HAP-1 (cell line): Measurements from ENCODE around the gene ZC3H4.
"Not testable (repeated sequence)": the region's sequence is repeated elsewhere in the genome, so short reads cannot be mapped to it uniquely, and the experiment has no call there.

Experiments used
- DNase-seq, 2 experiments: peaks; one replicate each; pipeline ENCODE4 v3.0.0-alpha.2; 2016 to 2020; ENCODE audit warnings: low spot score in 2 of 2
- H3K27me3 ChIP-seq: fragments of 250-450 bp; sonication (Bioruptor Pico); 2 replicates; pipeline ENCODE4 v1.5.1; 2020; ENCODE audit warnings: low read depth, mild to moderate bottlenecking, moderate library complexity
- H3K36me3 ChIP-seq: fragments of 250-450 bp; sonication (Bioruptor Pico); replicated peaks from 2 replicates; pipeline ENCODE4 v1.5.1; 2020; ENCODE audit warnings: mild to moderate bottlenecking
- H3K4me1 ChIP-seq: fragments of 250-450 bp; sonication (Bioruptor Pico); 2 replicates; pipeline ENCODE4 v1.5.1; 2020; ENCODE audit warnings: mild to moderate bottlenecking
- H3K4me3 ChIP-seq: fragments of 250-450 bp; sonication (Bioruptor Pico); 2 replicates; pipeline ENCODE4 v1.5.1; 2020; ENCODE audit warnings: mild to moderate bottlenecking, moderate library complexity
- H3K9me3 ChIP-seq: fragments of 250-450 bp; sonication (Bioruptor Pico); 2 replicates; pipeline ENCODE4 v1.5.1; 2020; ENCODE audit warnings: mild to moderate bottlenecking, moderate library complexity
- in situ Hi-C: fragments of 300-500 bp; cut with MboI; formaldehyde crosslinking; loops from 3 replicates; pipeline ENCODE4 v1.14.3; 2020; ENCODE audit warnings: low sequenced_read_pairs, inconsistent platforms, mixed read lengths

ZC3H4 gene

GRCh38 chr19:47145639-47146486, 32.3 kb upstream of the ZC3H4 start:
- in situ Hi-C loops, result loop anchor here (5.0 kb wide), 1 partner anchor 101 kb away; no protein-coding TSS in a partner anchor
- H3K36me3 ChIP-seq, result peaks cover 95% of the 10 kb centered on the region
- no peak for DNase-seq

DNA sequence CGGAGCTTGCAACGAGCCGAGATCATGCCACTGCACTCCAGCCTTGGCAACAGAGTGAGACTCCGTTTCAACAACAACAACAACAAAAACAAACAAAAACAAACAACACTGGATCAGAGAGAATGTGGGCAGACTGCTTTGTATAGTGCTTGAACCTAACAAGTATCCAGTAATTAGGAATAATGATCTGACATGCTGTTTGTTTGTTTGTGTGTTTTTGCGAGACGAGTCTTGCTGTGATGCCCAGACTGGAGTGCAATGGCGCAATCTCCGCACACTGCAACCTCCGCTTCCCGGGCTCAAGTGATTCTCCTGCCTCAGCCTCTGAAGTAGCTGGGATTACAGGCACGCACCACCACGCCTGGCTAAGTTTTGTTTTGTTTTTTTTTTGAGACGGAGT, 31.1 kb upstream of the ZC3H4 start:
- peaks cover 85% of the 10 kb centered on the region for H3K36me3 ChIP-seq
- no peak for DNase-seq
- H3K27me3 ChIP-seq, result no peaks in the 10 kb centered on the region
- in situ Hi-C loops, result loop anchor here (5.0 kb wide), 1 partner anchor 103 kb away; no protein-coding TSS in a partner anchor
- peaks cover 12% of the 10 kb centered on the region for H3K4me1 ChIP-seq
- no peaks in the 10 kb centered on the region for H3K9me3 ChIP-seq
- no peak overlapping the region for H3K4me3 ChIP-seq

More at GRCh38 chr19:47145639-47146486, 32.3 kb upstream of the ZC3H4 start:
- no peaks in the 10 kb centered on the region for H3K9me3 ChIP-seq
- H3K4me1 ChIP-seq, result peaks cover 9% of the 10 kb centered on the region
- H3K4me3 ChIP-seq, result no peak overlapping the region
- H3K27me3 ChIP-seq, result no peaks in the 10 kb centered on the region

DNA sequence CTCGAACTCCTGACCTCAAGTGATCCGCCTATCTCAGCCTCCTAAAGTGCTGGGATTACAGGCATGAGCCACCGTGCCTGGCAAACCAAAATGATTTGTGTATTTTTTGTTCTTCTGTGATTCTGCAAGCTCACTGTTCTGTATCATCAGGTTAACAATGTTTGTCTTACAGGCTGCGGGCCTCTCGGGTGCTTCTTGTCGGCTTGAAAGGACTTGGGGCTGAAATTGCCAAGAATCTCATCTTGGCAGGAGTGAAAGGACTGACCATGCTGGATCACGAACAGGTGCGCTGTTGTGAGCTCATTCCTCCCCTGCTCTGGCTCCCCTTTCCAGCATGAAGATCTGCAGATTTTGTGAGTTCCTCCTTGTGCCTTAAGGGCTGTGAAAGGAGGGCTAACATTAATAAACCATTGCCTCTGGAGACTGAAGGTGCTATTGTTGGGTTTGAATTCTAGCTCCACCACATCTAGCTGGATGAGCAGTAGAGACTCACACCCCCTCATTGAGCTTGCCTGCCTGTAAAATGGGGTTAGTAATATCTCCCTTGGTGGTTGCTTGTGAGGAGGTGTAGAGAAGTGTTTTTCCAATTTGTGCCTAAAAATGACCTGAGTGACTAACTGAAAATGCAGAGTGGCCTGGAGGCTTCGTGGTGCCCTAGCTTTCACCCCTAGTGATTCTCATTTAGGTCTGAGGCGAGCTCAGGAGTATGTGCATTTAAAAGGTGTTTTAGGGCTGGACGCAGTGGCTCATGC, 29.9 kb upstream of the ZC3H4 start:
- DNase-seq, result no peak
- H3K9me3 ChIP-seq, result no peaks in the 10 kb centered on the region
- H3K4me1 ChIP-seq, result peaks cover 12% of the 10 kb centered on the region
- no peaks in the 10 kb centered on the region for H3K27me3 ChIP-seq
- in situ Hi-C loops, result no loop called here
- H3K4me3 ChIP-seq, result no peak overlapping the region
- H3K36me3 ChIP-seq, result peaks cover 80% of the 10 kb centered on the region

- Histone ChIP-seq H3K27me3 (no peaks in the 10 kb centered on the region), H3K9me3 (no peaks in the 10 kb centered on the region), H3K4me3 (no peak overlapping the region), H3K36me3 (peaks cover 77% of the 10 kb centered on the region), H3K4me1 (peaks cover 12% of the 10 kb centered on the region)
- in situ Hi-C loops, result no loop called here
- no peak for DNase-seq
These were observed 29.2 kb upstream of the ZC3H4 start for GRCh38 chr19:47142779-47143178.

GRCh38 chr19:47141695-47142094, 28.1 kb upstream of the ZC3H4 start:
- Histone ChIP-seq H3K27me3 (no peaks in the 10 kb centered on the region), H3K4me3 (no peak overlapping the region), H3K4me1 (peaks cover 12% of the 10 kb centered on the region), H3K9me3 (no peaks in the 10 kb centered on the region), H3K36me3 (peaks cover 70% of the 10 kb centered on the region)
- DNase-seq, result no peak
- in situ Hi-C loops, result no loop called here

GRCh38 chr19:47141252-47141651, 27.7 kb upstream of the ZC3H4 start:
- in situ Hi-C loops, H3K27me3 ChIP-seq, H3K9me3 ChIP-seq, H3K4me3 ChIP-seq: not testable (repeated sequence)
- peaks cover 12% of the 10 kb centered on the region for H3K4me1 ChIP-seq
- DNase-seq, result peak; percentile 64 to 71
- peaks cover 66% of the 10 kb centered on the region for H3K36me3 ChIP-seq

DNA sequence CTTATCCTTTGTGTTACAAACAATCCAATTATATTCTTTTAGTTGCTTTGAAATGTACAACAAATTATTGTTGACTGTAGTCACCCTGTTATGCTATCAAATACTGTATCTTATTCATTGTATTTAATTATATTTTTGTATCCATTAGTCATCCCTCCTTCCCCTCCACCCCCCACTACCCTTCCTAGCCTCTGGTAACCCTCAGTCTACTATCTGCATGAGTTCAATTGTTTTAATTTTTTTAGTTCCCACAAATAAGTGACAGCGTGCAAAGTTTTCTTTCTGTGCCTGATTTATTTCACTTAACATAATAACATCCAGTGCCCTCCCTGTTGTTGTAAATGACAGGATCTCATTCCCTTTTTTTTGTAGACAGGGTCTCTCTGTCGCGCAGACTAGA, 21.6 kb upstream of the ZC3H4 start:
- in situ Hi-C loops, result no loop called here
- no peaks in the 10 kb centered on the region for H3K27me3 ChIP-seq
- H3K4me1 ChIP-seq, result peaks cover 28% of the 10 kb centered on the region
- DNase-seq, result no peak
- peaks cover 42% of the 10 kb centered on the region for H3K36me3 ChIP-seq
- H3K9me3 ChIP-seq, result peaks cover 3% of the 10 kb centered on the region
- no peak overlapping the region for H3K4me3 ChIP-seq

DNA sequence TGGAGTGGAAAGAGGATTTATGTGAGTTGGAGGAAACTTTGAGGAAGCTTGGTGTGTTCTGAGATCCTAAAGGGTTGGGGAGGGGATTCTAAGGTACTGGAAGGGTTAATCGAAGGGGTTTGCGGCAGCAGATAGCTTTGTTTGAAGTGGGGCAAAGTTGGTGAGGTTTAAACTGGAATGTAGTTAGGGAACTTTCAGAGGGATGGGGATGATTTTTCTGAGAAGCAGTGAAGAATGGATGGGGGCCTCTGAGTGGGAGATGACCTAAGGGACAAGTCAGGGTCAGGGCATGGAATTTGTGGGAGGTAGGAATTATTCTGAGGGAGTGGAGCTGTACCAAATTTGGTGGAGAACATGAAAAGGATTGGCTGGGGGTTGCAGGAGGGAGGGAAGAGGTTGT, 21.0 kb upstream of the ZC3H4 start:
- Histone ChIP-seq H3K4me3 (0 out of 2 replicates have a peak overlapping the region, but pooled peaks have one; percentile 0), H3K9me3 (peaks cover 7% of the 10 kb centered on the region), H3K4me1 (peaks cover 28% of the 10 kb centered on the region), H3K36me3 (peaks cover 42% of the 10 kb centered on the region), H3K27me3 (no peaks in the 10 kb centered on the region)
- DNase-seq, result no peak
- in situ Hi-C loops, result no loop called here

DNA sequence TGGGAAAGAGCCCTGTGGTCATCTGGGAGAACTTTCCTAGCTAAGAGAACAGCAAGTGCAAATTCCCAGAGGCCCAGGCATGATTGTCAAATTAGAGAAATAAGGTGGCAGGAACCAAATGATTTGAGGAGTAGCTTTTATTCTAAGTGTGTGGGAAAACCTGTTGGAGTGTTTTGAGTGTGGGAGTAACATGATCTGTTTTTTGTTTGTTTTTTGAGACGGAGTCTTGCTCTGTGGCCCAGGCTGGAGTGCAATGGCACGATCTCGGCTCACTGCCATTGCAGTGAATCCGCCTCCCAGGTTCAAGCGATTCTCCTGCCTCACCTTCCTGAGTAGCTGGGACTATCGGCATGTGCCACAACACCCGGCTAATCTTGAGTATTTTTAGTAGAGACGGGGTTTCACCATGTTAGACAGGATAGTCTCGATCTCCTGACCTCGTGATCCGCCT, 19.5 kb upstream of the ZC3H4 start:
- no peaks in the 10 kb centered on the region for H3K27me3 ChIP-seq
- DNase-seq, result no peak
- H3K4me3 ChIP-seq, result peak overlapping the region; percentile 95
- in situ Hi-C loops, result no loop called here
- peaks cover 35% of the 10 kb centered on the region for H3K36me3 ChIP-seq
- H3K4me1 ChIP-seq, result peaks cover 28% of the 10 kb centered on the region
- H3K9me3 ChIP-seq, result peaks cover 7% of the 10 kb centered on the region

GRCh38 chr19:47132194-47132852, 18.7 kb upstream of the ZC3H4 start:
- DNase-seq, result no peak
- H3K4me1 ChIP-seq, result peaks cover 28% of the 10 kb centered on the region
- H3K4me3 ChIP-seq, result peak overlapping the region; percentile 95
- peaks cover 7% of the 10 kb centered on the region for H3K9me3 ChIP-seq
- in situ Hi-C loops, result no loop called here
- peaks cover 30% of the 10 kb centered on the region for H3K36me3 ChIP-seq
- no peaks in the 10 kb centered on the region for H3K27me3 ChIP-seq

DNA sequence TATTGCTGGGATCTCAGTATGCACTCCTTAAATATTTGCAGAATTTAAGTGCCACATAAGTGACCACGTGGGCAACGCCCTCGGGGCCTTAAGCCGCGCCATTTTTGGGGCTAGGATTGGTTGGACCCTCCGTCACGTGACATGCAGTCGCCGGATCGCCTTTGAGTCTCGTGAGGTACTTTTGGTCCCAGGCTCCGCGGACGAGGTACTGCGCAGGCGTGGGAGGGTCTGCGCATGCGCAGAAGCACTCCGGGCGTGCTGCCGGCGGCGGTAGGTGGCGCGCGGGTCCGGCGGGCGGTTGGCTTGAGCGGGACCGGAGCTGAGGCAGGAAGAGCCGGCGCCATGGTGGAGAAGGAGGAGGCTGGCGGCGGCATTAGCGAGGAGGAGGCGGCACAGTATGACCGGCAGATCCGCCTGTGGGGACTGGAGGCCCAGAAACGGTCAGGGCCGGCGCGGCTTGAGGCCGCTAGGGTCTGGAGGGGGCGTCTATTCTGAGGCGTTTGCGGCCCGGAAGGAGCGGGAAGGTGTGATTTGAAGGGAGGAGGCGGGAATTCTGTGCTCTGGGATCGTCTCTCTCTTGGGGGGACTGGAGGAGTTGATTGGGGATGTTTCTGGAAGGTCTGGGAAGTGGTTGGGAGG, 17.1 kb upstream of the ZC3H4 start, which contains the start of gene SAE1:
Gene SAE1 (plus strand): TSS at position 247 of the 639 bp plus-strand sequence. CDS start 96 bp downstream, at position 343.
- Histone ChIP-seq H3K4me1 (peaks cover 28% of the 10 kb centered on the region), H3K36me3 (peaks cover 30% of the 10 kb centered on the region), H3K4me3 (peak within 1 kb of the TSS; percentile 95), H3K9me3 (peaks cover 7% of the 10 kb centered on the region), H3K27me3 (no peaks in the 10 kb centered on the region)
- peak; percentile 98 to 99 for DNase-seq
- in situ Hi-C loops, result no loop called here

- H3K4me3 ChIP-seq, result peak overlapping the region; percentile 95; the same call in 1 of the 2 replicates
- no peak for DNase-seq
- in situ Hi-C loops, result no loop called here
- H3K9me3 ChIP-seq, result peaks cover 7% of the 10 kb centered on the region
- no peaks in the 10 kb centered on the region for H3K27me3 ChIP-seq
- H3K36me3 ChIP-seq, result peaks cover 24% of the 10 kb centered on the region
- H3K4me1 ChIP-seq, result peaks cover 26% of the 10 kb centered on the region
These were observed 16.6 kb upstream of the ZC3H4 start for GRCh38 chr19:47130120-47130588.

GRCh38 chr19:47129579-47129978, 16.0 kb upstream of the ZC3H4 start:
- no peak for DNase-seq
- in situ Hi-C loops, result loop anchor here (10.0 kb wide), 1 partner anchor 55 kb away; no protein-coding TSS in a partner anchor
- no peaks in the 10 kb centered on the region for H3K27me3 ChIP-seq
- peaks cover 7% of the 10 kb centered on the region for H3K9me3 ChIP-seq
- H3K4me1 ChIP-seq, result peaks cover 22% of the 10 kb centered on the region
- peaks cover 19% of the 10 kb centered on the region for H3K36me3 ChIP-seq
- H3K4me3 ChIP-seq, result no peak overlapping the region
